Stomach smooth muscle (tissue), 2 donors: ENCODE data around the gene MIB2.
"Not testable (repeated sequence)": the region's sequence is repeated elsewhere in the genome, so short reads cannot be mapped to it uniquely, and the experiment has no call there.

Experiments
- H3K27ac ChIP-seq: one replicate; pipeline ENCODE4 v1.7.0; 2013; ENCODE audit warnings: mild to moderate bottlenecking, low read length, inconsistent platforms
- H3K27me3 ChIP-seq, 2 donors: one replicate each; pipeline ENCODE4 v1.7.0; 2013; ENCODE audit warnings: low read length in 2 of 2; ENCODE audit not compliant: insufficient read depth in 2 of 2, control insufficient read depth in 1 of 2
- H3K36me3 ChIP-seq, 2 donors: one replicate each; pipeline ENCODE4 v1.7.0; 2013; ENCODE audit warnings: low read length in 2 of 2; ENCODE audit not compliant: control insufficient read depth in 2 of 2, insufficient read depth in 2 of 2
- H3K4me1 ChIP-seq: one replicate; pipeline ENCODE4 v1.7.0; 2013; ENCODE audit warnings: low read length; ENCODE audit not compliant: control insufficient read depth, insufficient read depth
- H3K4me3 ChIP-seq, 2 donors: one replicate each; pipeline ENCODE4 v1.7.0; 2013; ENCODE audit warnings: low read length in 2 of 2
- H3K9ac ChIP-seq, 2 donors: one replicate each; pipeline ENCODE4 v1.7.0; 2013; ENCODE audit warnings: low read length in 2 of 2, mild to moderate bottlenecking in 1 of 2
- H3K9me3 ChIP-seq, 2 donors: one replicate each; pipeline ENCODE4 v1.7.0; 2013; ENCODE audit warnings: low read length in 2 of 2; ENCODE audit not compliant: control insufficient read depth in 2 of 2
- donor health status: healthy.
- donor health status: Pancreatic carcinoma.

MIB2 gene

DNA sequence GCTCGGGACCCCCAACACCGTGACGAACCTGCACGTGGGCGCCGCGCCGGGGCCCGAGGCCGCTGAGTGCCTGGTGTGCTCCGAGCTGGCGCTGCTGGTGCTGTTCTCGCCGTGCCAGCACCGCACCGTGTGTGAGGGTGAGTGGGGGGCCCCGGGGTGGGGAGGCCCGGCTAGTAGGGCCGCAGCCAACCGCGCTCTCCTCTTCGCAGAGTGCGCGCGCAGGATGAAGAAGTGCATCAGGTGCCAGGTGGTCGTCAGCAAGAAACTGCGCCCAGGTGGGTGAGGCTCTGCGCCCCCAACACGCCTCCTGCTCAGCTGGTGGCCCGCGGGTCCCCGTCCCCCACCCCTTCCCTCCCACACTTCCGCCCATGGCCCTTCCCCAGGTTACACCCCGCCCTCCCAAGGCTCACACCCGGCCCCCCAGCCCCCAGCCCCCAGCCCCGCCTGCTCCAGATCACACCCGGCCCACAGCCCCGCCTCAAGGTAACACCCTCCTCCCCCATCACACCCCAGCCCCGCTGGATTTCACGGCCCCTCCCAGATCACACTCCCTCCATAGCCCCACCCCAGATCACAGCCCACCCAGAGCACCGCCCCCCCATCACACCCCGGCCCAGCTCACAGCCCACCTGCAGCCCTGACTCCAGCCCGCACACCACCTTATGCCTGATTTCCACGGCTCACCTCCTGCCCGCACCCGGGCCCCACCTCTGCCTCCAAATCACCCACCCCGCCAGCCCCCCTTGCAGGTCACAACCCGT lies 14.3 kb downstream of the MIB2 start:
- Histone ChIP-seq H3K4me1 (peaks cover 6% of the 10 kb centered on the region), H3K4me3 (no peak overlapping the region), H3K27ac (no peak overlapping the region), H3K9me3 (no peaks in the 10 kb centered on the region), H3K36me3 (peaks cover 3 to 4% of the 10 kb centered on the region in 2 donors), H3K9ac (no peak overlapping the region), H3K27me3 (peaks cover 0 to 24% of the 10 kb centered on the region in 2 donors)

DNA sequence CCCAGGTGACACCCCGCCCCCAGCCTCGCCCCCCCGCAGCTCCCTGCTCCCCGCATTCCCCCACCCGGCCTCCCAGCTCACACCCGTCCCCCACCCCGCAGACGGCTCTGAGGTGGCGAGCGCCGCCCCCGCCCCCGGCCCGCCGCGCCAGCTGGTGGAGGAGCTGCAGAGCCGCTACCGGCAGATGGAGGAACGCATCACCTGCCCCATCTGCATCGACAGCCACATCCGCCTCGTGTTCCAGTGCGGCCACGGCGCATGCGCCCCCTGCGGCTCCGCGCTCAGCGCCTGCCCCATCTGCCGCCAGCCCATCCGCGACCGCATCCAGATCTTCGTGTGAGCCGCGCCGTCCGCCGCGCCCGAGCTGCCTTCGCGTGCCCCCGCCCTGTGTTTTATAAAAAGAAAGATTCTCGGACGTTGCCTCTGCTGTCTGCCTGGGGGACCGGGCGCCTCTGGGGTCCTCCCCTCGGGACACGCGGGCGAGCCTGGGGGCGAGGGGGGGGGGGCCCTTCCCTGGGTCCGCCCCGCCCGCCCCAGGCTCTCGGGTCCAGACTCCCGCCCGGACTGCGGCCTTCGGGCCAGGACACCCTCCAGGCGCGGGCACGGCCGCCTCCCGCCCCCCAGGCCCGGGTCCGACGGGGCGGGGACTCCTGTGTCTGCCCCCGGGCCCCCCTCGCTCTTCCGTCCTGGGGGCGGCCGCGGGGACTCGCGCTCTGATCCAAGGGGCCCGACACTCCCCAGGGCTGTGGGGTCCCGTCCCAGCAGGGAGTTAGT lies 15.1 kb downstream of the MIB2 start:
- Histone ChIP-seq H3K4me1 (peaks cover 6% of the 10 kb centered on the region), H3K9ac (no peak overlapping the region), H3K9me3 (no peaks in the 10 kb centered on the region), H3K4me3 (no peak overlapping the region), H3K27ac (no peak overlapping the region), H3K27me3 (peaks cover 0 to 24% of the 10 kb centered on the region in 2 donors), H3K36me3 (peaks cover 3 to 4% of the 10 kb centered on the region in 2 donors)

DNA sequence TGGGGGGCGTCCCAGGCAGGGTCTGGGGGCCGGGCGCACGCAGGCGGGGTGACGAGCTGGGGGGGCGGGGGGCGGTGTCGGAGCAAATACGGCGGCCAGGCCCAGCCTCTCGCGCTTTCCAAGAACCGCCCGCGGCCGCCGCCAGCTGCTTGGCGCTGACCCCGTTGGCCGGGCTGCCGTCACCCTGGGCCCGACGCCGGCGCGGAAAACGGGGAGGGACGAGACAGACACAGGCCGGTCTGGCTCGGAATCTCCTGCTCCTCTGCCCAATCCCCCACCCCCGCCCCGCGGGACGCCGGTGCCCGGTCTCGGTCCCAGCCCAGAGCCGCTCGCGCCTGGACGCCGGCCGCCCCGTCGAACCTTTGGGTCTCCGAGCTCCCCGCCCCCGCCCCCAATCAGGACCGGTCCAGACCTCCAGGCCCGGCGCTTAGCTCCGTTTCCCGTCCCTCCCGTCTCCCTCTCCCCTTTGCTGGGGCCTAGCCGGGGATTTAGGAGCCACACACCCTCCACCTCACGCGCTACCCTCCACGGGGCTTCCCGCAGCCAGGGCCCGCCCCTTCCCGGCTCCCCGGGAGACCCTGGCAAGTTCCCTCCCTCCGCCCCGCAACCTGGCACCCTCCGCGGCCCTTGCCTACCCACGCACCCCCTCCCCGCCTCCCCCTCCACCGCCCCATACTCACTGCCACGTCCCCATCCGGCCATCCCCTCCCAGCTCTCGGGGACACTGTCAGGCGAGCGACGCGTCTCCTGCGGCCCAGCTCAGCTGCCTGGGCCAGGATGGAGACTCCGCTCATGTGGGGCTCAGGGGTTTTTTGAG lies 15.9 kb downstream of the MIB2 start:
- H3K4me3 ChIP-seq = peak overlapping the region in 1 of 2 donors; percentile 35
- peaks cover 0 to 24% of the 10 kb centered on the region in 2 donors for H3K27me3 ChIP-seq
- peaks cover 3 to 4% of the 10 kb centered on the region in 2 donors for H3K36me3 ChIP-seq
- H3K4me1 ChIP-seq = peaks cover 6% of the 10 kb centered on the region
- no peaks in the 10 kb centered on the region for H3K9me3 ChIP-seq
- no peak overlapping the region for H3K9ac ChIP-seq
- no peak overlapping the region for H3K27ac ChIP-seq

DNA sequence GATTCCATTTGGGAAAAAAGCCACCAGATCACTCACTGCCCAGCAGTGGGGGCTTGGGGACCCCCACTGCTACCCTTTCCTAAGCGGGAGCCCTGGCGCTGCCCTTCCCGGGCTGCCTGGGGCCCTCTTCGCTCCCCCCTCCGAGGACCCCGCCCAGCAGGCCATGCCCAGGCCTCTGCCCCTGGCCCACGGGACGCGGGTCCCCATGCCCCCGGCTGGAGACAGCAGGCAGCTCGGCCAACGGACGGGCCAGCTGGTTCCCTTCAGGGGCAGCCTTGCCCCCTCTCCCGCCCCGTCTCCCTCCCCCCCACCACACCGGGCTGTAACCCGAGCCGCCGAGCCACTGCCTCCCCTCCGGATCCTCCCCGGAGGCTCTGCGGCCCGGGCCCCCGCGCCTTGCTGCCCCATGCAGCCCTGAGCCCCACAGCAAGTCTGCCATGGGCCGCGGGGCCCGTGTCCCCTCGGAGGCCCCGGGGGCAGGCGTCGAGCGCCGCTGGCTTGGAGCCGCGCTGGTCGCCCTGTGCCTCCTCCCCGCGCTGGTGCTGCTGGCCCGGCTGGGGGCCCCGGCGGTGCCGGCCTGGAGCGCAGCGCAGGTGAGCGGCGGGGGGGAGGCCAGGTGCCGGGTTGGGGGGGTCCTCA lies 16.6 kb downstream of the MIB2 start, which contains the start of gene MMP23B:
TSS of gene MMP23B (plus strand) at position 392 of the 639 bp plus-strand sequence. CDS start at position 438, 46 bp downstream.
- Histone ChIP-seq H3K36me3 (peaks cover 3 to 4% of the 10 kb centered on the region in 2 donors), H3K27me3 (peaks cover 0 to 24% of the 10 kb centered on the region in 2 donors), H3K9ac (no peak within 1 kb of the TSS), H3K27ac (no peak within 1 kb of the TSS), H3K4me3 (peak within 1 kb of the TSS in 1 of 2 donors; percentile 35), H3K4me1 (peaks cover 6% of the 10 kb centered on the region), H3K9me3 (no peaks in the 10 kb centered on the region)

DNA sequence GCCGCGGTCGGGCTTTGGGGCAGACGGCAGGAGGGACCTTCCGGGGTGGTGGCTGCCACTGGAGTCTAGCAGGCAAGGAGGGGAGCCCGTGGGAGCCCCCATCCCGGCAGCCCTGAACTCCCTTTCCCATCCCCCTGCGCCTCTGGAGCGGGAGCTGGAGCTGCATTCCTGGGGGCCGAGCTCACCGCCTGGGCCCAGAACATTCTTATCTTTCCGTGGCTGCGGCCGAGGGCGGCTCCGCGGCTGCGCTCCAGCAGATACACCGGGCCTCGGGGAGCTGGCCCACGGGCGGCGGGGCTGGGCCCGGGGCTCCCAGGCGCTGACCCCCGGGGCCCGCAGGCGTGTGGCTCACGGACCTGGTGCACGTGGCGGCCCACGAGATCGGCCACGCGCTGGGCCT lies 18.1 kb downstream of the MIB2 start:
- H3K27me3 ChIP-seq = peaks cover 0 to 24% of the 10 kb centered on the region in 2 donors
- not testable (repeated sequence) for H3K4me1 ChIP-seq, H3K9me3 ChIP-seq, H3K9ac ChIP-seq, H3K4me3 ChIP-seq, H3K27ac ChIP-seq, H3K36me3 ChIP-seq

DNA sequence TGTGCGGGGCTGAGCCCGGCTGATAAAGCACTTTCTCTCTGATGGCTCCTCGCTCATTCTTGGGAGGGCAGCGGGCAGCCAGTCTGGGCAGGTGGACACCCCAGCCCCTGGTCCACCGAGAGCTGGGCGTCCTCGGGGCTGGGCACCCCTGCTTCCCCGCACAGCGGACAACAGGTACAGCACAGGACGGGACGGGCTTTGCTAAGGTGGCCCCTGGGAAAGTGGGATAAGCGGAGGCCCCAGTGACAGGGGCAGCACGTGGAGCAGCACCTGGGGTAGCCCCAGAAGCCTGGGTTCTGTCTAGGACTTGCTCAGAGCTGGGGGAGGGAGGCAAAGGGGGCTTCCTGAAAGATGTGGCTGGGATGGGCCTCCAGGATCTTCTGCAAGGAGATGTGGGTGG lies 19.3 kb downstream of the MIB2 start:
- not testable (repeated sequence) for H3K27ac ChIP-seq, H3K9me3 ChIP-seq, H3K4me1 ChIP-seq, H3K4me3 ChIP-seq, H3K36me3 ChIP-seq, H3K9ac ChIP-seq
- H3K27me3 ChIP-seq = peaks cover 0 to 20% of the 10 kb centered on the region in 2 donors

DNA sequence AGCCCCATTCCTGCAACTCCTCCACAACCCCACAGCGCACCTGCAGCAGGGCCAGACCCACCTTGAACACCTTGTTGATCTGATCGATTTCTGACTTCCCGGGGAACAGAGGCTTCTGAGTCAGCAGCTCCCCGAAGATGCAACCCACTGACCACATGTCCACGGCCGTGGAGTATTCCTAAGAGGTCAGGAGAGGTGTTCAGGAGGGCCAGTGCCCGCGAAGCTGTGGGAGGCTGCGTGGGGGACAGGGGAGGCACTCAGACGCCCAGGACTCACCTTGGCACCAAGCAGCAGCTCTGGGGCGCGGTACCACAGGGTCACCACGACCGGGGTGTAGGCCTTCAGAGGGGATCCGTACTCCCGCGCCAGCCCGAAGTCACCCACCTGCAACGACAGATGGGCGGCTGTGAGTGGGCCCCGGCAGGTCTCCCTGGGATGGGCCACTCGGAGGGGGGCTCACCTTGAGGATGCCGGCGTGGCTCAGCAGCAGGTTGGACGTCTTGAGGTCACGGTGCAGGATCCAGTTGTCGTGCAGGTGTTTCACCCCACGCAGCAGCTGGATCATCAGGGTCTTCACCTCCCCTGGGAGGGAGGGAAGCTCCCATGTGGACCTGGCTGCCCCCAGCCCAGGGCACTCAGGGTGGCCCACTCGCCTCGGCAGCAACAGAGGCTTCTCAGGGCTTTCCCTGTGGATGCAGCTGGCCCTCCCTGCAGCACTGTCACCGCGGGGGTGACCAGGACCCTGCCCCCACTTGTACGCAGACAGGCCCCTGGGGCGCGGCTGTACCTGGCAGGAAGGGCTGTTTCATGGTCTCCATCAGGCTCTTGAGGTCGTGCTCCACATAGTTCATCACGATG lies 21.6 kb downstream of the MIB2 start:
- H3K4me3 ChIP-seq, H3K9me3 ChIP-seq, H3K36me3 ChIP-seq, H3K4me1 ChIP-seq, H3K9ac ChIP-seq, H3K27ac ChIP-seq, H3K27me3 ChIP-seq: not testable (repeated sequence)

DNA sequence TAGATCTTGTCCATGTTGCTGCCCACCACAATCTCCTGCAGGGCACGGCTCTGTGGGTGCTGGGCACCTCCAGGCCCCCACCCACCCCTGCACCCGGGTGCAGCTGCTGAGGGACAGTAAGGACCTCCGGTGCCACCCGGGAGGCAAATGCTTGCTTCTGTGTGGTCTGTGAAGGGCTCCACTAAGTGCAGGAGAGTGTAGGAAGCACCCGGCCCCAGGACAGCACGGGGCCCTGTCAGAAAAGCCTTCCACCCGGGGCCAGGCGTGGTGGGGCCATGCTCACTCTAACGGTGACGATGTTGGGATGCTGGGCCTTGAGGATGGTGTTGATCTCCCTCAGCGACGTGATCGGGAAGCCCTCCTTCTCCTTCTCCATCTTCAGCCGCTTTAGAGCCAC lies 22.2 kb downstream of the MIB2 start:
- not testable (repeated sequence) for H3K9me3 ChIP-seq, H3K4me3 ChIP-seq, H3K4me1 ChIP-seq, H3K27ac ChIP-seq, H3K27me3 ChIP-seq, H3K9ac ChIP-seq, H3K36me3 ChIP-seq

DNA sequence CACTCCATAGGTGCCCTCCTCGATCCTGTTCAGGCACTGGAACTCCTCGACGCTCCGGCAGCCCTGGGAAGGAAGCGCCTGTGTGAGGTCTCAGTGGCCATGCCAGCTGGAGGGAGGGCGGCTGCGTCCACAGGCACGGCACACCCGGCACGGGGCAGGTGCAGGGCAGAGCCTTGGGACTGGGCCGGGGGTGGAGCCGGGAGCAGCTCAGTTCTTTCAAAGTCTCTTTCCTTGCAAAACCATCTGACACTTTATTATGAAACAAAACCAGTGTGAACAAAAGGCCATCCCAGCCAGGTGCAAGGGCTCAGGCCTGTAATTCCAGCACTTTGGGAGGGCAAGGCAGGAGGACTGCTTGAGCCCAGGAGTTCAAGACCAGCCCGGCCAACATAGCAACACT lies 23.2 kb downstream of the MIB2 start:
- H3K4me1 ChIP-seq, H3K9ac ChIP-seq, H3K36me3 ChIP-seq, H3K4me3 ChIP-seq, H3K27ac ChIP-seq, H3K9me3 ChIP-seq, H3K27me3 ChIP-seq: not testable (repeated sequence)
